ENCODE results near the gene IKZF1.

- TF ChIP-seq POLR2AphosphoS5 (IDR thresholded peaks at IDR 0.05; ENCODE audit: borderline replicate concordance, low read depth, low read length) = no peak
- TF ChIP-seq EZH2 (IDR thresholded peaks at IDR 0.05) = no peak
These were observed 142.0 kb downstream of the IKZF1 start for GRCh38 chr7:50446542-50446960.
